Neural crest cell (in vitro differentiated cells): ENCODE data around the gene GEN1. TPM values are rescaled to one million over a fixed set of nuclear protein-coding genes. Genes with fewer than 3 reads are reported as not detected.

Source experiments
- DNase-seq: peaks from one replicate; pipeline ENCODE4 v3.0.0; 2021; ENCODE audit warnings: low read depth, mixed read lengths, low spot score
- H3K27ac Mint-ChIP-seq: one replicate; pipeline ENCODE4 v1.8.0; 2021; ENCODE audit warnings: mild to moderate bottlenecking, mixed read lengths; ENCODE audit not compliant: unreplicated experiment
- H3K27me3 Mint-ChIP-seq: 2 replicates; pipeline ENCODE4 v1.8.0; 2021; ENCODE audit warnings: low read depth, mild to moderate bottlenecking, mixed read lengths
- H3K36me3 Mint-ChIP-seq: 2 replicates; pipeline ENCODE4 v1.8.0; 2021; ENCODE audit warnings: low read depth, mild to moderate bottlenecking, mixed read lengths
- H3K4me1 Mint-ChIP-seq: 2 replicates; pipeline ENCODE4 v1.8.0; 2021; ENCODE audit warnings: mixed read lengths
- H3K4me3 Mint-ChIP-seq: one replicate; pipeline ENCODE4 v1.8.0; 2021; ENCODE audit warnings: mild to moderate bottlenecking, mixed read lengths
- H3K9me3 Mint-ChIP-seq: 2 replicates; pipeline ENCODE4 v1.8.0; 2021; ENCODE audit warnings: mixed read lengths
- total RNA-seq: library from RNA; stranded (reverse); gene quantifications from 2 replicates; pipeline ENCODE4 v1.2.1, GENCODE V29; 2021
- TF ChIP-seq, protein P1 (sequence below): fragments of 200-600 bp; sonication (generic); conservative IDR thresholded peaks from 2 replicates; pipeline ENCODE4 v1.5.0; 2021; ENCODE audit warnings: antibody characterized with exemption, mild to moderate bottlenecking

GEN1 gene
- total RNA-seq, 1 donor from 2014 or later, result 29.7 TPM

DNA sequence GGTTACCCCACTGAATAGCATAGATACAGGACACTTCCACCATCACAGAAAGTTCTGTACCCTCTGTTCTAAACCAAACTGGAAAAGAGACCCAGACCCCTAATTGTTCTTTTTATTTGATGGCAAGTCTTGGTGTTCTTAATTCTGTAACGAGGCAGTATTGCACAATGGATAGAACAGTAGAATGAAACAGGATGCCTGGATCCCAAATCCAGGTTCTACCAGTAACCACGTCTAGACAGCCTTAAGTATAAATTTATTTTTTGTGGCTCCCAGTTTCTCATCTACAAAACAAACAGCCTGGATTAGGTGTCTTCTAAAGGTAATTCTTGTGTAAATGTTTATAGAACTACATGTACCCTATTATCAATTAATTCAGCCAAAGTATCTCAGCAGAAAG is 24.1 kb upstream of the GEN1 start:
- H3K4me3 Mint-ChIP-seq, result no peak overlapping the region

DNA sequence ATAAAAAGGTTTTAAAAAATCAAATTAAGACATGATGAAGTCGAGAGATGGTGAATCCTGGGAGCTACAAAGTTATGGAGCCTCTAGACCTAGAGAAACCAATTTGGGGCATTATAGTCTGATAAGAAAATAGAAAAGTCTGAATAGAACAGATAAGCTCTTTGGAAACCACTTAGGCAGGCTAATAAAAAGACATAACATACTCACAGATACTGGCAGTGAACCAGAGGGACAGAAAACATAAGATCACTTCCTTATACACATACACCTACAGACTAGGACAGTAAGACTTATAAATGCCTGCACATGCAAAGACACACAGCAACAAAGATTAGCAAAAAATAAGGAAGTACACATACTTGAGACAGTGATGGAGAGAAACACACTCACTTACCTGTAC is 20.3 kb upstream of the GEN1 start:
- no peak for DNase-seq
- Mint-ChIP-seq H3K4me1 (no peaks in the 10 kb centered on the region), H3K27me3 (no peaks in the 10 kb centered on the region), H3K9me3 (no peaks in the 10 kb centered on the region), H3K36me3 (peaks cover 6% of the 10 kb centered on the region), H3K27ac (no peak overlapping the region), H3K4me3 (no peak overlapping the region)
- TF ChIP-seq, protein P1, sequence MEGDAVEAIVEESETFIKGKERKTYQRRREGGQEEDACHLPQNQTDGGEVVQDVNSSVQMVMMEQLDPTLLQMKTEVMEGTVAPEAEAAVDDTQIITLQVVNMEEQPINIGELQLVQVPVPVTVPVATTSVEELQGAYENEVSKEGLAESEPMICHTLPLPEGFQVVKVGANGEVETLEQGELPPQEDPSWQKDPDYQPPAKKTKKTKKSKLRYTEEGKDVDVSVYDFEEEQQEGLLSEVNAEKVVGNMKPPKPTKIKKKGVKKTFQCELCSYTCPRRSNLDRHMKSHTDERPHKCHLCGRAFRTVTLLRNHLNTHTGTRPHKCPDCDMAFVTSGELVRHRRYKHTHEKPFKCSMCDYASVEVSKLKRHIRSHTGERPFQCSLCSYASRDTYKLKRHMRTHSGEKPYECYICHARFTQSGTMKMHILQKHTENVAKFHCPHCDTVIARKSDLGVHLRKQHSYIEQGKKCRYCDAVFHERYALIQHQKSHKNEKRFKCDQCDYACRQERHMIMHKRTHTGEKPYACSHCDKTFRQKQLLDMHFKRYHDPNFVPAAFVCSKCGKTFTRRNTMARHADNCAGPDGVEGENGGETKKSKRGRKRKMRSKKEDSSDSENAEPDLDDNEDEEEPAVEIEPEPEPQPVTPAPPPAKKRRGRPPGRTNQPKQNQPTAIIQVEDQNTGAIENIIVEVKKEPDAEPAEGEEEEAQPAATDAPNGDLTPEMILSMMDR, result no peak

More for the DNA sequence above, 24.1 kb upstream of the GEN1 start:
- H3K27me3 Mint-ChIP-seq, result no peaks in the 10 kb centered on the region
- no peaks in the 10 kb centered on the region for H3K9me3 Mint-ChIP-seq
- no peak overlapping the region for H3K27ac Mint-ChIP-seq
- peaks cover 7% of the 10 kb centered on the region for H3K36me3 Mint-ChIP-seq
- no peaks in the 10 kb centered on the region for H3K4me1 Mint-ChIP-seq
- no peak for DNase-seq
- TF ChIP-seq, protein P1, result no peak

DNA sequence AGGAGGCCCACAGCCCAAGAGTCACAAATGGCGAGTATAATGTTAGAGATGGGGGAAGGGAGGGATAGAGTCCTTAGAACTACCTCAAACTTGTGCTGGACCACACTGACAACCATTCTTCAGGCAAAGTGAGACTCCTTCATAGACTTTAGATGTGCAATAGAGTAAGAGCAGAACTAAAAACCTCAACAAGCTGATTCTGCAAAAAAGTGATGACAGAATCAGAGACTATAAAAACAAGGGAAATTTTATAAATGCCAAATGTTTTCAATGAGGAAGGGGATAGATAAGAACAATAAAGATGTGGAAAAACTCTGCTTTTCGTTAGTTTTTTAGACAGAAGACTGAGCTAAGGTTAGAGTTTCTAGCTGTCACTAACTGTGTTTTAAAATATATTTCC is 18.1 kb upstream of the GEN1 start:
- no peaks in the 10 kb centered on the region for H3K9me3 Mint-ChIP-seq
- no peaks in the 10 kb centered on the region for H3K27me3 Mint-ChIP-seq
- H3K4me3 Mint-ChIP-seq, result no peak overlapping the region
- H3K4me1 Mint-ChIP-seq, result no peaks in the 10 kb centered on the region
- no peak for DNase-seq
- TF ChIP-seq, protein P1, result no peak
- H3K27ac Mint-ChIP-seq, result no peak overlapping the region
- H3K36me3 Mint-ChIP-seq, result peaks cover 16% of the 10 kb centered on the region

DNA sequence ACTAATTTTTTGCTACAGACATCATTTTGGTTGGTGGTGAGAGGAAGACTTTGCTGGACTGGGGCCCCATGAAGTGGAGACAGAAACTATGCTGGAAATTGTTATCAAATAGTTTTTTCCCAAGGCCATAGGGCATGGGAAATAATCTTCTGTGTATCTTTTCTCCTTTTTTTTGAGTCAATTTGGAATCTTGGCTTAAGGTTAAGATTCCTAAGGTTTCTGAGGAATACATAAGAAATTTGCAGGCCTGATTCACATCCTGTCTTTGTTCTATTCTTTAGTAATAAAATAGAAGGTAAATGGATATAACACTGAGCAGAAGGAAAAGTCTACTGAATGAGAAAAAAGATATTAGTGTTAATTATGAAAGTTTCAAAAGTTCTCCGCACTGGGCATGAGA is 16.9 kb upstream of the GEN1 start:
- Mint-ChIP-seq H3K36me3 (peaks cover 16% of the 10 kb centered on the region), H3K27ac (no peak overlapping the region), H3K4me1 (no peaks in the 10 kb centered on the region), H3K4me3 (no peak overlapping the region), H3K27me3 (no peaks in the 10 kb centered on the region), H3K9me3 (no peaks in the 10 kb centered on the region)
- no peak for DNase-seq
- TF ChIP-seq, protein P1, result no peak

DNA sequence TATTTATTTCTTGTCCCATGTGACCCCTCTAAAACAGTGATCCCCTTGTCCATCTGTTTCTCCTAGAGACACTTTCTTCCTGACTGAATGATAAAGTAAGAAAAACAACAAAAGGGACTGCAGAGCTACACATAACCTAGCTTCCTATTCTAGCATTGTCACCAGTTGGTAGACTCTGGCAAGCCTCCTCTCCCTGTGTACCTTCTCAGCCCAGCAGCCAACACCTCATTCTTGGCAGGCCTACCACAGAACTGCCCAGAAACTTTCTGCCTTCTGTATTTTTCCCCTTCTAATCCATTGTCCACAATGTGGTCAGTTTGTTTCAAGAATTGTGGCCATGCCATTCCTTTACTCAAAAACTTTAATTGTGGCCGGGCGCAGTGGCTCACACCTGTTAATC is 13.7 kb upstream of the GEN1 start:
- no peaks in the 10 kb centered on the region for H3K27me3 Mint-ChIP-seq
- H3K9me3 Mint-ChIP-seq, result no peaks in the 10 kb centered on the region
- TF ChIP-seq, protein P1, result no peak
- peaks cover 18% of the 10 kb centered on the region for H3K36me3 Mint-ChIP-seq
- no peaks in the 10 kb centered on the region for H3K4me1 Mint-ChIP-seq
- no peak for DNase-seq
- H3K27ac Mint-ChIP-seq, result no peak overlapping the region
- H3K4me3 Mint-ChIP-seq, result no peak overlapping the region
